HG03045 (cell line): Measurements from ENCODE around the gene COL8A2.

Experiments
- ATAC-seq: cut with Tn5 transposase; IDR thresholded peaks from one replicate; pipeline ENCODE4 v1.9.1; 2021; ENCODE audit warnings: mild to moderate bottlenecking, moderate library complexity; ENCODE audit not compliant: unreplicated experiment

The COL8A2 gene

GRCh38 chr1:36076979-36077573 is 47.9 kb downstream of the COL8A2 start:
- no peak for ATAC-seq

DNA sequence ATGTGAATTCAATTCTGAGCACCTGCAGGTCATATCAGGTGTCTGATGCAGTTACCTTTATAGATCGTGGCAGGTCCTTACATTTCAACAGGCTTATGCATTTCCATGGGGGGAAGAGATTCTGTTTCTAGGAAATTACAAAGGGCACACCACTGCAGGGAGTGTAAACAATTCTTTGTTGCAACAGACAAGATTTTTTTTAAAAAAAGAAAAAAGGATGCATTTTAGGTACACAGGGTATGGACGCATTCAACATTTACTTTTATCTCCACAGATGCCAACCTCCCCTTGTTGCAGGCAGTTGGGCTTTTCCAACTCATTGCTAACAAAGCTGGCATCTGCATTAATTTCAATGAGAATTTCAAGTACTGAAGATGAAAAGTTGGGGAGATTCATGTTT is 54.7 kb downstream of the COL8A2 start:
- no peak for ATAC-seq

DNA sequence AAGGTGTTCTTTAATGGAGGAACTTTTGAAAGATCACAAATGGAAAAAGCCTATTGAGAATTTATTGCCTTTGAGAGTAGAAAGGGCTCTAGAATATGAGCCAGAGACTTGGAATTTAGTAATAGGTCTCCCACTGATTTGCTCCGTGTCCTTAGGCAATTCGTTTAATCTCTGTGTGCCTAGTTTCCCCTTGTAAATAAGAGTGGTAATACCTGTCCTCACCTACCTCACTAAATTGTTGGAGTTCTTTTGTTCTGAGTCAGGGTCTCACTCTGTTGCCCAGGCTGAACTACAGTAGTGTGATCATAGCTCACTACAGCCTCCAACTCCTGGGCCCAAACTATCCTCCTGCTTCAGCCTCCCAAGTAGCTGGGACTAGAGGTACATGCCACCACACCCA is 56.2 kb downstream of the COL8A2 start:
- no peak for ATAC-seq

GRCh38 chr1:36067871-36068270 is 57.2 kb downstream of the COL8A2 start:
- ATAC-seq: no peak

DNA sequence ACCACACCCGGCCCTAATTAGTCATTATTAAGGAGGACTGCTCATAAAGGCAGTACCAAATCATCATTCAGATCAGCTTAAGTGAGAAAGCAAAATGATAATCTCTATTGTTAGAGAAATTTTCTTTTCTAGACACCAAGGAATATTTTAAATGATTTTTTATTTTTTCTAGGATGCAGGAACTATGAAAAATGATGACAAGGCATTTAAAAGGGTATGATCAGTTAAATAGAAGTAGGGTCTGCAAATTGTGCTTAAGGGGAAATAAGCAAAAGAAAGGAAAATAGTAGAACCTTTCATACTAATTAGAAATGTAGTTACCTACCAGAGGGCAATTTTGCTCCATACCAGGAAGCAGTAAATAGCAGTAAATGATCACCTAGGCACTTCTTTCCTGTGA is 62.7 kb downstream of the COL8A2 start:
- no peak for ATAC-seq

- ATAC-seq: no peak
These were observed 69.3 kb downstream of the COL8A2 start for GRCh38 chr1:36055706-36056105.

- ATAC-seq: no peak
These were observed 71.0 kb downstream of the COL8A2 start for GRCh38 chr1:36053978-36054377.

GRCh38 chr1:36051821-36052220 is 73.2 kb downstream of the COL8A2 start:
- ATAC-seq: no peak
